ENCODE measurements around the gene NOTUM.

NOTUM gene

DNA sequence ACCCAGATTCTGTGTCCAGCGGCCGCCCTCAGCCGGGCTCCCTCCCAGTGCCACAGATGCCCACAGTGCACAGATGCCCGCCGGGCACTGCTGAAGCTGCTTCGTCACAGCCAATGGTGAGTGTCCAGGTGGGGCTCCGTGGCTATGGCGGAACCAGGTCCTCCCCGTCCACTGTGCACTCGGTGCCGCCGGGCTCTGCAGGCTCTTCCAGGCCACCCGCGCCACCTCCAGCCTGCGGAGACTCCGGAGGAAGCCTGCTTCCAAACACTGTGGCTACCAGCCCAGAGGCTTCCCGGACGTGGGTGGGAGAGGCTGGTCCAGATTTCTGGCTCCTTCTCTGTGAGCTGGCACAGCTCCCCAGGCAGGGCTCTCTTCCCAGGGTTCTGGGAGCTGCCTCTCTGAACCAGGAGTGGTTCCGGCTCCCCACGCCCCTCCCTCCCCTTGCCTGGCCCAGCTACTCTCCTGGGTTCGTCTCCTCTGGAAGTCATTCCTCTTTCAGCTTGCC lies 21.1 kb downstream of the NOTUM start:
- no peak for DNase-seq (ENCODE audit: low read depth in 2 of 2, low spot score in 1 of 2)

- DNase-seq (ENCODE audit: low read depth in 2 of 2, low spot score in 1 of 2) = no peak
These were observed 21.8 kb downstream of the NOTUM start for GRCh38 chr17:81939218-81939617.

DNA sequence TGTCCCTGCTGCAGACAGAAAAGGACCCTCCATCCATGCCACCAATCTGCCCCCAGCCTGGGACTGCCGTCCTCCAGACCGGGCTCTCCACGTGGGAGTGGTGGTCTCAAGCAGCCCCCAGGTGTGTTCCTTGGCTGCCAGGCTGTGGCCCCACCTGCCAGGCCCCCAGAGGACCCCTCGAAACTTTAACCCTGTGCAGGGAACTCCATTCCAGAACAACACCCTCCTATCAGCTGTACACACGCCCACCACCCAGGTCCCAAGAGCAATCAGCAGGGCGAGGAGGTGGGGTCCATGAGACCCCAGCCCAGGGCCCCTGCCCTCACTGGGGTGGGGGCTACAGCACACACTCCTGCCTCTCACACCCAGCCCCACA lies 25.3 kb downstream of the NOTUM start:
- no peak for DNase-seq (ENCODE audit: low read depth in 2 of 2, low spot score in 1 of 2)

GRCh38 chr17:81934850-81935708 lies 25.9 kb downstream of the NOTUM start:
- DNase-seq (ENCODE audit: low read depth in 2 of 2, low spot score in 1 of 2) = no peak

GRCh38 chr17:81934098-81934757 lies 26.8 kb downstream of the NOTUM start:
- no peak for DNase-seq (ENCODE audit: low read depth in 2 of 2, low spot score in 1 of 2)

GRCh38 chr17:81933178-81933699 lies 27.7 kb downstream of the NOTUM start:
- no peak for DNase-seq (ENCODE audit: low read depth in 2 of 2, low spot score in 1 of 2)

GRCh38 chr17:81932333-81932983 lies 28.5 kb downstream of the NOTUM start:
- no peak for DNase-seq (ENCODE audit: low read depth in 2 of 2, low spot score in 1 of 2)

DNA sequence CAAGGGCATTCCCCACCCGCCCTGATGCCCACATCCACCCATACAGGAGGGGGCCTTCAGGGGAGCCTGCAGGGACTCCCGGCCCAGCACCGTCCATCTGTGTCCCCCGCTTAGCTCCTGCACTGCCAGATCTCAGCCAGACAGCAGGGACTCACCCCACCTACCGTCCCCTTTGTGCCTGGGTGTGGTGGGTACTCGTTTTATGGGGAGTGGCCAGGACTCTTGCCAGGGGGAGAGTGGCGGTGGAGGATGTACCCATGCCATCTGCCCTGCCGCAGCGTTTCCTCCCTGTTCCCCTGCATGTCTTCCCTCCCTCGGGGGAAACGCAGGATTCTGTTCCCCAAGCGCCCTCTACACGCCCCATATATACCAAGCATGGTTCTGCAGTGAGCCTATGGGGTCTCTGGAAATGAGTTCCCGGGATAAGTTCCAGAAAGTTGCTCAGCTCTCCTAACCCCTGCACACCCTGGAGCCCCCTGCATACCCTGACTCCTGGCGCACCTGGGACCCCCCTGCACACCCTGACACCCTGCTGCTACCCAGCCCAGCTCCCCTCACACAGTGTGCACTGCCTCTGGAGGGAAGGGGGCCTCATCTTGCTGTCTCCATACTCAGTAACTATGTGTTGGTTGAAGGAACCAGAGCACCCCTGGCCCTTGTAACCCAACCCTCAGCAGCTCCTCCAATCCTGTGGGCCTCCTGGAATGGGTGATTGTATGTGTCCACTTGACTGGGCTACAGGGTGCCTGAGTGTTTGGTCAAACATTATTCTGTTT lies 29.2 kb downstream of the NOTUM start:
- DNase-seq (ENCODE audit: low read depth in 2 of 2, low spot score in 1 of 2) = no peak

- no peak for DNase-seq (ENCODE audit: low read depth in 2 of 2, low spot score in 1 of 2)
These were observed 29.8 kb downstream of the NOTUM start for GRCh38 chr17:81931189-81931556.

GRCh38 chr17:81930142-81931125 lies 30.6 kb downstream of the NOTUM start:
- DNase-seq (ENCODE audit: low read depth in 2 of 2, low spot score in 1 of 2) = no peak

GRCh38 chr17:81929253-81930141 lies 31.5 kb downstream of the NOTUM start:
- no peak for DNase-seq (ENCODE audit: low read depth in 2 of 2, low spot score in 1 of 2)

DNA sequence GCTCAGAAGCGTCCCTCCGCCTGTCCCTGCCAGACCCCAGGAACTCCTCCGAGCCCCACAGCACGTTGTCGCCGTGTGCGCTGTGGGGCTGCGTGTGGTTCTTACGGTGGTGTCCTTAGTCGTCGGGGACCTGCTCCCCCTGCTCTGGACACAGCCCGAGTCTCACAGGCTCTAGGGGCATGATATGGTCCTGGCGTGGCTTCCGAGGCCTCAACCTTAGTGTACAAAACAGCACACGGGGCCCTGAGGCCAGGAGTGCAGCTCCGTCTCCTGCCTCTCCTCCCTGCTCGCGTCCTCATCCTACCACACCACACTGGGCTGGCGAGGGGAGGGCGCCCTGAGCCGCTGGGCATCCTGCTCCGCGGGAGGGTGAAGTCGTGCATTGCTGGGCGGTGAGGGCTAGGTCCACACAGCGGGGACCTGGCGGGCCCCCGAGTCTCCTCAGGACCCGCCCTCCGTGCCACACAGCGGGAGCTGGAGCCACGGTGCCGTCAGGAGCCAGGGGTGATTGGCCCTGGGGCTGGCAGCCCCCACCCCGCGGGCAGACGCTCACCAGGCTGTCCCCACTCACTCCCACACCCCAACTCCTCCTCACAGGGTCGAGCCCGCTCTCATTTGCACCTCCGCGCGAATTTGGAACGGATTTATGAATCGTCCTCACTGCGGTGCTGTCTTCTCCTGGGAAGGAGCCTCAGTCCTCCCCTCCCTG lies 32.3 kb downstream of the NOTUM start:
- DNase-seq (ENCODE audit: low read depth in 2 of 2, low spot score in 1 of 2) = no peak

- DNase-seq (ENCODE audit: low read depth in 2 of 2, low spot score in 1 of 2) = peak; percentile 75 to 79
These were observed 33.1 kb downstream of the NOTUM start, which contains the start of gene MAFG for GRCh38 chr17:81927653-81928543. Gene MAFG, minus strand, starts transcription at chr17:81927735. Its CDS starts 4,550 bp downstream, at chr17:81923185.

- no peak for DNase-seq (ENCODE audit: low read depth in 2 of 2, low spot score in 1 of 2)
These were observed 33.8 kb downstream of the NOTUM start for GRCh38 chr17:81927152-81927652.

GRCh38 chr17:81926451-81927151 lies 34.4 kb downstream of the NOTUM start:
- peak in 1 of 2 donors; percentile 29 for DNase-seq (ENCODE audit: low read depth in 2 of 2, low spot score in 1 of 2)

DNA sequence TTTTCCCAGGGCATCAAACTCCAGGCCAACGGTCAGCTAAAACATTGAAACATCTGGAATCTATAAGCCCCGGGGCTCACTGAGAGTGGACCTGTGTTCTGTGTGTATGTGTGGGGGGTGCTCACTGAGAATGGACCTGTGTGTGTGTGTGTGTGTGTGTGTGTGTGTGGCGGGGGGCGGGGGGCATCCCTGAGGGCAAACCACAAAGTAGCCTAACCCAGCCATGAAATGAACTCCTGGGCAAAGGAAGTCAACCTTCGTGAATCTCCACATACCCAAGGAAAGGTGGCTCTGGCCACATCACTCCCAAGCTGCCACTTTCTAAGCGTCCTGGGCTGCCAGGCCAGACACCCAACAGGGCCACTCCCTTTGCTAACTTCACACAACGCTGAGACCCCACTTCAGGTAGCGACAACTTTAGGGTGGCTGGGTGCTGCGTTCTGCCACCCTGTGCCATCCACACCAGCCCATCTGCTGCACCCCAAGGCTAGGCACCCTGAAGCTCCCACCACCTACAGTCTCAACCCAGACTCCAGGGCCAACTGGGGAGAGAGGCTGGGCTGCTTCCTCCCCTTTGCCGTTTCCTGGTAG lies 35.0 kb downstream of the NOTUM start:
- no peak for DNase-seq (ENCODE audit: low read depth in 2 of 2, low spot score in 1 of 2)
